Erythroblast (primary cell): Measurements from ENCODE around the gene INTS6.
"Not testable (repeated sequence)": the region's sequence is repeated elsewhere in the genome, so short reads cannot be mapped to it uniquely, and the experiment has no call there.

ENCODE experiments used
- DNase-seq, 2 experiments: peaks; one replicate each; lab custom pipeline; 2025; lab: John Stamatoyannopoulos, UW
- GATA1 ChIP-seq: IDR thresholded peaks from 2 replicates; pipeline ENCODE4 v1.6.1; 2011; ENCODE audit warnings: low read depth, mild to moderate bottlenecking, control low read depth, low read length, moderate library complexity
- POLR2A ChIP-seq: IDR thresholded peaks from 2 replicates; pipeline ENCODE4 v1.6.1; 2011; ENCODE audit warnings: mild to moderate bottlenecking, low read length

INTS6 gene

GRCh38 chr13:51416107-51416506 is 36.7 kb downstream of the INTS6 start:
- TF ChIP-seq POLR2A = no peak
- no peak for TF ChIP-seq GATA1
- no peak for DNase-seq

DNA sequence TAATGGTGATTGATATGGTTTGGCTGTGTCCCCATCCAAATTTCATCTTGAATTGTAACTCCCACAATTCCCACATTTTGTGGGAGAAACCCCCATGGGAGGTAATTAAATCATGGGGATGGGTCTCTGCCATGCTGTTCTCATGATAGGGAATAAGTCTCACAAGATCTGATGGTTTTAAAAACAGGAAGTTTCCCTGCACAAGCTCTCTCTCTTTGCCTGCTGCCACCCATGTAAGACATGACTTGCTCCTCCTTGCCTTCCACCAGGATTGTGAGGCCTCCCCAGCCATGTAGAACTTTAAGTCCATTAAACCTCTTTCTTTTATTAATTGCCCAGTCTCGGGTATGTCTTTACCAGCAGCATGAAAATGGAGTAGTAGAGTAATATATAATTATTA is 37.5 kb downstream of the INTS6 start:
- DNase-seq = not testable (repeated sequence)

- no peak for TF ChIP-seq POLR2A
- no peak for TF ChIP-seq GATA1
- no peak for DNase-seq
These were observed 40.4 kb downstream of the INTS6 start for GRCh38 chr13:51412431-51412830.

DNA sequence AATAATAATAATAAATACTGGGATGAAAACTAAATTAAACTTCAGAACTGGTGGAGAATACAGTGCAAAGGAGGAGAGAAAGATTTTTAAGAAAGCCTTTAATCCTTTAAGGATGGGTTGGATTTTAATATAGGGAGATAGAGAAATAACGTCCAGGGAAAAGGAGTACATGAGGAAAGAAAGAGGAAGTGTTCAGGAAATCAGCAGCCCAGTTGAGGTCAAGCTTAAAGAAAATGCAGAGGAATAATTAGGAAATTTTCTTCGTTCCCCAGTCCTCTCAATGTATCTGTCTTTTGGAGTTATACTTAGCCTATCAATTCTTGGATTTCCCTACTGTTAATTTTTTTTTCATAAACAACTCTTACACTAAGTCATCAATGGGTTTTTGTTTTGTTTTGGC is 47.7 kb downstream of the INTS6 start:
- DNase-seq = no peak
- TF ChIP-seq GATA1 (no peak), POLR2A (no peak)

DNA sequence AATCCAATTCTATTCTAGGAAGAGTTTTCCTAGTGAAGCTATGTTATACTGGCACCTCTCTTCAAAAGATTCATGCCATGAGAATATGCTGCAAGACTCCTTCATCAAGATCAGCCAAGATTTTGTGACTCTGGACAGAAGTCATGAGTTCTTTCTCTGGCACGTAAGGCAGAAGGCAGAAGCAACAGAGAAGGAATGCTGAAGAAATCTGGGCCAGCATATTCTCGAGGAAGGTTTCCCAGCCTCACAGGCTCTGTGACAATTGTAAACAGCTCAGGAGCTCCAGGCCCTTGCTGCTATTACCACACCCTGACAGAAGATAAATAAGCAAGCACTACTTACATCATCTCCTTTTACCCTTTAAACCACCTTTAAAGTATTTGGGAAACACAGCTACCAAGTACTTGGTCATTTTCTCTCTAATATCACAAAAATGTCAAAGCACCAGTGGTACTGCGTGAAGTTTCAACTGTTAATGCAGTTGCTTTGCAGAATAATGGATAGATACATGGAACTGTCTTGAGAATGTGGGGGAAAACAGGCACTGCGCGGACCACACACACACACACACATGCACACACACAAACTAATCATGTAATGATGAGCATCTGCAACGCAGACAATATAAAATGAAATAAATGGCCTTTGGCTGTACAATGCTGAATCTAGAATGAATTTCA is 55.4 kb downstream of the INTS6 start:
- peak; percentile 21 to 55 for DNase-seq
- TF ChIP-seq GATA1 (no peak), POLR2A (no peak)

- TF ChIP-seq POLR2A = no peak
- TF ChIP-seq GATA1 = no peak
- DNase-seq = peak; percentile 27 to 67
These were observed 56.5 kb downstream of the INTS6 start for GRCh38 chr13:51396352-51396751.

- DNase-seq = no peak
- TF ChIP-seq POLR2A (no peak), GATA1 (no peak)
These were observed 58.1 kb downstream of the INTS6 start for GRCh38 chr13:51394724-51395123.

- TF ChIP-seq GATA1 = no peak
- TF ChIP-seq POLR2A = no peak
- DNase-seq = no peak
These were observed 67.7 kb downstream of the INTS6 start for GRCh38 chr13:51385114-51385513.

- TF ChIP-seq GATA1 (no peak), POLR2A (no peak)
- no peak for DNase-seq
These were observed 72.6 kb downstream of the INTS6 start for GRCh38 chr13:51380269-51380668.

- DNase-seq = no peak
- no peak for TF ChIP-seq GATA1
- TF ChIP-seq POLR2A = no peak
These were observed 79.4 kb downstream of the INTS6 start for GRCh38 chr13:51373451-51373850.

DNA sequence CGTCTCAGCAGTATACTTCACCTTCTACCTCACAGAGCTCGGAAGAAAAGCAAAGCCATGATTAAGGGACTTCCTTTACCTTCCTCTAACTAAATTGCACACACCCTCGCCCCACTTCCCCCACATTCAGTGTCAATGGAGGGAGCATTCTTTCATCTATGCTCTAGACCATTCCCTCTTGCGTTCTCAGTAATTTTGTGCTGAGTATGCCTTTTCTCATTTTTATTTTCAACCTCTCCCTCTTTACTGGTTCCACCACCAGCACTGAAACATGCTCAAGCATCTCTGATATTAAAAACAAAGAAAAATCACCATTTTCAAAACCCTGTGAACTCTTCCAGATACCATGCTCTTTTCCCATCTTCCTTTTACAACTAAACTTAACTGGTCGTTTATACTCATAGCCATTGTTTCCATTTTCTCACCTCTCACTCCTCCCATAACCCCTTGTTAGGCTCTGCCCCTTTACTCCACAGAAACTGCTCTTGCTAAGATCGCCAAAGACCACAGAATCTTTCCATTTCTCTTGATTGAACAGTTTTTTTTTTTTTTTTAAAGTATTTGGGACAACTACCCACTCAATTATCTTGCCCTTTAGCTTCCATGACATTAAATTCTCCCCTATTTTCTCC is 81.0 kb downstream of the INTS6 start:
- DNase-seq = no peak
- TF ChIP-seq POLR2A (no peak), GATA1 (no peak)

- TF ChIP-seq GATA1 = no peak
- no peak for TF ChIP-seq POLR2A
These were observed 82.0 kb downstream of the INTS6 start for GRCh38 chr13:51370811-51371210.

DNA sequence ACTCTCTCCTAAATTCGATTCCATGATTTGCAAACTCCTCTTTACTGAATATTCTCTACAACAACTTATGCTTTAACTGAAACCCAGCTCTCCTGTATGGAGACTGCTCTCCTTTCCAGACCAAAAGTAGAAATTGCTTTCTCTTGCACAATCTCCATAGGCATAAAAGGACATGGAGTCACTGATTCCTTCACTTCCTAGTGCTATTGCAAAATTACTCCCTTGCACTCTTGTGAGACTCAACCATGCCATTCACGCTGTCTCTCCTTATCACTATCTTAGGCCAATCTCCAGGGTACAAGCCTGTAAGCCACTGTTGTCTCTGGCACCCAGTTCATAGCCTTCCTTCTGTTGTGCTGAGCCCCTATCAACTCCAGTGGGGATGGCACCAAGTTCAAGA is 82.7 kb downstream of the INTS6 start:
- TF ChIP-seq GATA1 = no peak
- TF ChIP-seq POLR2A = no peak
- no peak for DNase-seq

More at GRCh38 chr13:51370811-51371210, 82.0 kb downstream of the INTS6 start:
- DNase-seq = no peak

DNA sequence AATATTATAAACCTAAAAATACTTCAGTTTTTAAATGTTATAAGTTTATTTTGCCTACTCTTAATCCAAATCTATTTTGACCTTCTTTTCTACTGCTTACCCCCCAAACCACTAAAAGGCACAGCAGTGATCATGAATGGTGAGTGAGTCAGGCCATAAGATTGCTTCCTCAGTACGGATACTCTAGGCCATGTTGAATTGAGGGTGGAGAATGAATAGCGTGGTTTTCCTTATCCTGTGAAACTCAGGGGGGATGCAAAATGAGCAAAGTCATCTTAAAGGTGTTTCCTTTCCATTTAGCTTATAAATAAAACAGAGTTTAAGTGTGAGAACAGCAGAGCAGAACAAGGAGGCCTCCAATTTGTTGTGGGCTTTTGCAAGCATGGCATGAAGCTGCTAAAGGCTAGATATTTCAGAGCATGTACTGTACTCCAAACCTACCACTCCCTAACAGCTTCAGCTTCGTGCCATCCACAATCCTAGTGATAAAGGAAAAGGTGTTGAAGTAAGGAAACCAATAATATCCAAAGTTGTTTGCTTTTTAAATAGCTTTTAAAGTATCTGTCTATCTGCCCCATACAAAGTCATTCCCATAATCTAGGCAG is 88.3 kb downstream of the INTS6 start:
- TF ChIP-seq GATA1 (no peak), POLR2A (no peak)
- no peak for DNase-seq
